T-helper 1 cell (primary cell): ENCODE measurements around the gene NEGR1.

Source experiments
- DNase-seq, 5 donors: peaks; one replicate each; pipeline ENCODE4 v3.0.0-alpha.2; 2012 to 2020

NEGR1 gene

GRCh38 chr1:72015006-72015405 is 267.3 kb downstream of the NEGR1 start:
- DNase-seq, result no peak

GRCh38 chr1:72013161-72013560 is 269.2 kb downstream of the NEGR1 start:
- no peak for DNase-seq

GRCh38 chr1:72011721-72012120 is 270.6 kb downstream of the NEGR1 start:
- DNase-seq, result no peak

- no peak for DNase-seq
Observed at GRCh38 chr1:72010094-72010431, 272.3 kb downstream of the NEGR1 start.

GRCh38 chr1:72009173-72010093 is 272.9 kb downstream of the NEGR1 start:
- no peak for DNase-seq

GRCh38 chr1:72007312-72007711 is 275.0 kb downstream of the NEGR1 start:
- DNase-seq, result no peak

- DNase-seq, result no peak
Observed at GRCh38 chr1:72006092-72006491, 276.2 kb downstream of the NEGR1 start.

GRCh38 chr1:72003092-72003491 is 279.2 kb downstream of the NEGR1 start:
- no peak for DNase-seq

GRCh38 chr1:72000809-72001208 is 281.5 kb downstream of the NEGR1 start:
- DNase-seq, result no peak

GRCh38 chr1:71994646-71995045 is 287.7 kb downstream of the NEGR1 start:
- DNase-seq, result no peak

- DNase-seq, result no peak
Observed at GRCh38 chr1:71987181-71987580, 295.2 kb downstream of the NEGR1 start.

GRCh38 chr1:71986160-71986559 is 296.2 kb downstream of the NEGR1 start:
- DNase-seq, result no peak

GRCh38 chr1:71980556-71980955 is 301.8 kb downstream of the NEGR1 start:
- DNase-seq, result no peak

GRCh38 chr1:71979882-71980281 is 302.5 kb downstream of the NEGR1 start:
- DNase-seq, result no peak

- no peak for DNase-seq
Observed at GRCh38 chr1:71967670-71968069, 314.7 kb downstream of the NEGR1 start.

GRCh38 chr1:71964188-71964587 is 318.2 kb downstream of the NEGR1 start:
- no peak for DNase-seq

GRCh38 chr1:71956613-71957285 is 325.6 kb downstream of the NEGR1 start:
- DNase-seq, result no peak

- DNase-seq, result no peak
Observed at GRCh38 chr1:71950579-71950978, 331.8 kb downstream of the NEGR1 start.

GRCh38 chr1:71949681-71950080 is 332.7 kb downstream of the NEGR1 start:
- DNase-seq, result no peak

- no peak for DNase-seq
Observed at GRCh38 chr1:71948561-71948960, 333.8 kb downstream of the NEGR1 start.

GRCh38 chr1:71944006-71944405 is 338.3 kb downstream of the NEGR1 start:
- DNase-seq, result no peak

- no peak for DNase-seq
Observed at GRCh38 chr1:71940261-71940660, 342.1 kb downstream of the NEGR1 start.

GRCh38 chr1:71930511-71930910 is 351.8 kb downstream of the NEGR1 start:
- DNase-seq, result no peak

- no peak for DNase-seq
Observed at GRCh38 chr1:71921935-71922559, 360.3 kb downstream of the NEGR1 start.
